Prostate gland (tissue), 2 donors: Measurements from ENCODE around the gene RRP8. TPM values are rescaled to one million over a fixed set of nuclear protein-coding genes. Genes with fewer than 3 reads are reported as not detected.

Experiments
- DNase-seq: peaks from one replicate; pipeline ENCODE4 v3.0.0-alpha.2; 2019; ENCODE audit warnings: low spot score
- H3K27ac ChIP-seq, 2 donors: fragments of 200-600 bp; sonication (generic); 2 replicates each; pipeline ENCODE4 v1.5.1; 2017 to 2019
- H3K27me3 ChIP-seq: fragments of 200-600 bp; sonication (generic); replicated peaks from 2 replicates; pipeline ENCODE4 v1.5.1; 2019; ENCODE audit not compliant: insufficient read depth
- H3K36me3 ChIP-seq, 2 donors: fragments of 200-600 bp; sonication (generic); 1 replicate in 1 of 2; 2 replicates in 1 of 2; pipeline versions ENCODE4 v1.5.1 to v1.8.1; 2017 to 2019
- H3K4me1 ChIP-seq: fragments of 200-600 bp; sonication (generic); replicated peaks from 2 replicates; pipeline ENCODE4 v1.5.1; 2019
- H3K4me3 ChIP-seq, 2 donors: fragments of 200-600 bp; sonication (generic); 2 replicates each; pipeline ENCODE4 v1.5.1; 2017 to 2019
- H3K9me3 ChIP-seq: fragments of 200-600 bp; sonication (generic); 2 replicates; pipeline ENCODE4 v1.5.1; 2017
- CTCF ChIP-seq, 4 experiments: fragments of 200-600 bp in 2 of 4; fragments of 450-650 bp in 2 of 4; sonication (generic) in 2 of 4; IDR thresholded peaks; 1 replicate in 3 of 4; 2 replicates in 1 of 4; pipeline ENCODE4 v1.5.1; 2016 to 2019; ENCODE audit warnings: antibody characterized with exemption in 4 of 4, mild to moderate bottlenecking in 2 of 4, moderate library complexity in 2 of 4
- POLR2A ChIP-seq: fragments of 450-650 bp; IDR thresholded peaks from one replicate; pipeline ENCODE4 v1.6.1; 2016; ENCODE audit warnings: antibody characterized with exemption, mild to moderate bottlenecking
- POLR2AphosphoS5 ChIP-seq: sonication (generic); formaldehyde crosslinking; IDR thresholded peaks from one replicate; pipeline ENCODE4 v1.6.1; 2017; ENCODE audit warnings: antibody characterized with exemption
- WGBS: methylation state at CpG from one replicate; pipeline ENCODE4 v1.1.5; 2018; 5-methylcytosine and 5-hydroxymethylcytosine counted together
- intact Hi-C: fragments of 100-400 bp; cut with DNase I; formaldehyde crosslinking; loops from one replicate; pipeline ENCODE4 v1.14.2; 2022
- total RNA-seq, 2 donors: library from RNA; depleted of rRNA; stranded (reverse); fragments of >200 nt; gene quantifications; one replicate each; pipeline ENCODE4 v1.1.0, GENCODE V29; 2016

The RRP8 gene
- total RNA-seq, 2 donors from 2014 or later: 16.4 to 16.6 TPM

GRCh38 chr11:6554828-6555706 is 48.3 kb downstream of the RRP8 start:
- intact Hi-C loops: no loop called here
- 88% methylated on average over 5 of the region's 5 CpGs for WGBS
- no peak overlapping the region for H3K27ac ChIP-seq
- no peak for TF ChIP-seq POLR2A
- no peak for TF ChIP-seq CTCF (IDR thresholded peaks at IDR 0.05)
- no peak for TF ChIP-seq POLR2AphosphoS5
- no peaks in the 10 kb centered on the region for H3K36me3 ChIP-seq
- H3K27me3 ChIP-seq: no peaks in the 10 kb centered on the region
- H3K9me3 ChIP-seq: no peaks in the 10 kb centered on the region
- no peak for DNase-seq
- no peak overlapping the region for H3K4me3 ChIP-seq
- H3K4me1 ChIP-seq: no peaks in the 10 kb centered on the region

GRCh38 chr11:6553634-6554033 is 49.8 kb downstream of the RRP8 start:
- no peaks in the 10 kb centered on the region for H3K36me3 ChIP-seq
- H3K4me1 ChIP-seq: no peaks in the 10 kb centered on the region
- H3K9me3 ChIP-seq: no peaks in the 10 kb centered on the region
- no peak overlapping the region for H3K4me3 ChIP-seq
- TF ChIP-seq POLR2A (no peak), CTCF (IDR thresholded peaks at IDR 0.05) (no peak), POLR2AphosphoS5 (no peak)
- no peak overlapping the region for H3K27ac ChIP-seq
- intact Hi-C loops: no loop called here
- H3K27me3 ChIP-seq: no peaks in the 10 kb centered on the region
- DNase-seq: no peak

GRCh38 chr11:6548641-6549040 is 54.8 kb downstream of the RRP8 start:
- TF ChIP-seq CTCF (IDR thresholded peaks at IDR 0.05): no peak
- TF ChIP-seq POLR2A: no peak
- no peak for TF ChIP-seq POLR2AphosphoS5
- H3K36me3 ChIP-seq: no peaks in the 10 kb centered on the region
- no peak overlapping the region for H3K4me3 ChIP-seq
- DNase-seq: no peak
- intact Hi-C loops: no loop called here
- H3K27me3 ChIP-seq: no peaks in the 10 kb centered on the region
- H3K27ac ChIP-seq: no peak overlapping the region
- H3K4me1 ChIP-seq: no peaks in the 10 kb centered on the region
- no peaks in the 10 kb centered on the region for H3K9me3 ChIP-seq
- 93% methylated on average over 3 of the region's 3 CpGs for WGBS

GRCh38 chr11:6548121-6548520 is 55.3 kb downstream of the RRP8 start:
- no peak for DNase-seq
- intact Hi-C loops: no loop called here
- Histone ChIP-seq H3K27me3 (no peaks in the 10 kb centered on the region), H3K9me3 (no peaks in the 10 kb centered on the region), H3K36me3 (no peaks in the 10 kb centered on the region), H3K4me1 (no peaks in the 10 kb centered on the region), H3K27ac (no peak overlapping the region), H3K4me3 (no peak overlapping the region)
- WGBS: 94% methylated on average over 2 of the region's 2 CpGs
- TF ChIP-seq CTCF (IDR thresholded peaks at IDR 0.05) (no peak), POLR2A (no peak), POLR2AphosphoS5 (no peak)

- no peak overlapping the region for H3K27ac ChIP-seq
- no peaks in the 10 kb centered on the region for H3K36me3 ChIP-seq
- no peaks in the 10 kb centered on the region for H3K27me3 ChIP-seq
- no peak for DNase-seq
- no peaks in the 10 kb centered on the region for H3K4me1 ChIP-seq
- H3K4me3 ChIP-seq: no peak overlapping the region
- TF ChIP-seq POLR2A (no peak), CTCF (IDR thresholded peaks at IDR 0.05) (no peak)
- intact Hi-C loops: no loop called here
- whole genome bisulfite sequencing: 94% methylated on average over 6 of the region's 6 CpGs
- H3K9me3 ChIP-seq: no peaks in the 10 kb centered on the region
Observed at GRCh38 chr11:6547177-6547576, 56.2 kb downstream of the RRP8 start.
